Measurements from ENCODE around the gene KCNAB2. TPM values are rescaled to one million over a fixed set of nuclear protein-coding genes. Genes with fewer than 3 reads are reported as not detected.
"Not testable (repeated sequence)": the region's sequence is repeated elsewhere in the genome, so short reads cannot be mapped to it uniquely, and the experiment has no call there.

The KCNAB2 gene
- polyA plus RNA-seq, 2 donors, result 2.2 to 2.8 TPM

DNA sequence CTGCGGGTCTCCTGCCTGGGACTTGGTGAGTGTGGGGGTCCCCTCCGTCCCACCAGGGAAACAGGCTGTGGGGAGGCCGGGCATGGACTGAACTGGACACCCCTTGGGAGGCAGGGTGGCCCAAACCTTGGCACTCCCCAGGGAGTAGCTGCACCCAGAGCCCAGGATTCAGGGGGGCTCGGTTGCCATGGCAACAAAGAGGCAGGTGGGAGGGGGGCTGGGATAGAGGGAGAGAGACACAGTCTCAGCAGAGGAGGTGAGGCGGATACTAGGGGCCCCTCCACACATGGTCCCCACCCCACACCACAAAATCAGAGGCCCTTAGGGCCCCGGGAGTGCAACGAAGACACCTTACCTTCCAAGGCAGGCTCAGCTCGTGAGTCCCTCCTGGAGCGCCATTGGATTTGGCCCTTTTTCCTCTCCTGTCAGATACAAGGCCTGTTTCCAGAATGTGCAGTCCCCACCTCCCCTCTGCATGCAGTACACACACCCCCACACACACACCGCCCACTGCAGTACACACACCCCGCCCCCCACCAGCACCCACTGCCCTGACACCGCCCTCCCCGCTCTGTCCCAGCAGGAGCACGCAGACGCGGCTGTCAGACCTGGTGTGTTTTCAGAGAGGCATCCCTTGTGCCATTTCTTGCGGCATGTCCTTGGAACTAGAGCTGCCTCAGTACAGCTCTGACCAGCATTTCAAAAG lies 27.2 kb downstream of the KCNAB2 start:
- no peaks in the 10 kb centered on the region for H3K4me1 ChIP-seq (ENCODE audit: control insufficient read depth in 2 of 2, insufficient read depth in 2 of 2, low read length in 1 of 2)
- H3K9me3 ChIP-seq (ENCODE audit: control insufficient read depth in 2 of 2, insufficient read depth in 1 of 2, low read depth in 1 of 2, low read length in 1 of 2), result peaks cover 0 to 2% of the 10 kb centered on the region in 2 donors
- no peaks in the 10 kb centered on the region for H3K27me3 ChIP-seq (ENCODE audit: control insufficient read depth in 1 of 2, insufficient read depth in 2 of 2, low read length in 2 of 2)
- no peaks in the 10 kb centered on the region for H3K36me3 ChIP-seq (ENCODE audit: control insufficient read depth in 2 of 2, insufficient read depth in 2 of 2, low read length in 1 of 2)
- H3K27ac ChIP-seq (ENCODE audit: low read depth in 2 of 2, low read length in 1 of 2), result no peak overlapping the region
- WGBS, 2 donors, result 89 to 91% methylated on average over 17 of the region's 17 CpGs
- H3K4me3 ChIP-seq (ENCODE audit: low read depth in 1 of 2, low read length in 2 of 2), result no peak overlapping the region

DNA sequence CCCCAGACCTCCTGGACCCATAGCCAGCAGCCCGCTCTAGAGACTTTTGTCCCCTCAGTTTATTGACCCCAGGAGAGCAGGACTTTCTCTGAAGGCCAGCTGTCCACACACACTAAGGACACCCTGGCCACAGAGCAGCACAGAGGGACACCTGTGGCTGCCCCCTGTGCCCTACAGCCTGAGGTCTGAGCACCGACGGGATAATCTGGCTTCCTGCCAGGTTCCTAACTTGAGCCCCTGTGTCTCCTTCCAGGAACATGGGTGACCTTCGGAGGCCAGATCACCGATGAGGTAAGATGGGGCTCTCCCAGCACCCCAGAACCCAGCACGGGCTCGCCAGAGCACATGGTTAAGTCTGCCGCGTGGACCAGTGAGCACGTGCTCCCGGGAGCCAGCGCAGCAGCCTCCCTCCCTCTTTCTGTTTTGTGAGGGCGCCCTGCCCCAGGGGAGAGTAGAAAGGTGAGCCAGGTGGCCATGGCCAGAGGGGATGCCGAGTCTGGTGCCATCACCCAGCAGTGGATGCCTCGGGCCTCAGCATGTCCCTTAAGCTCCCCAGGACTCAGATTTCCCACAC lies 27.9 kb downstream of the KCNAB2 start:
- H3K27me3 ChIP-seq (ENCODE audit: control insufficient read depth in 1 of 2, insufficient read depth in 2 of 2, low read length in 2 of 2), result no peaks in the 10 kb centered on the region
- no peaks in the 10 kb centered on the region for H3K36me3 ChIP-seq (ENCODE audit: control insufficient read depth in 2 of 2, insufficient read depth in 2 of 2, low read length in 1 of 2)
- WGBS, 2 donors, result 84 to 89% methylated on average over 15 of the region's 15 CpGs
- no peak overlapping the region for H3K27ac ChIP-seq (ENCODE audit: low read depth in 2 of 2, low read length in 1 of 2)
- H3K4me3 ChIP-seq (ENCODE audit: low read depth in 1 of 2, low read length in 2 of 2), result no peak overlapping the region
- no peaks in the 10 kb centered on the region for H3K4me1 ChIP-seq (ENCODE audit: control insufficient read depth in 2 of 2, insufficient read depth in 2 of 2, low read length in 1 of 2)
- peaks cover 0 to 2% of the 10 kb centered on the region in 2 donors for H3K9me3 ChIP-seq (ENCODE audit: control insufficient read depth in 2 of 2, insufficient read depth in 1 of 2, low read depth in 1 of 2, low read length in 1 of 2)

DNA sequence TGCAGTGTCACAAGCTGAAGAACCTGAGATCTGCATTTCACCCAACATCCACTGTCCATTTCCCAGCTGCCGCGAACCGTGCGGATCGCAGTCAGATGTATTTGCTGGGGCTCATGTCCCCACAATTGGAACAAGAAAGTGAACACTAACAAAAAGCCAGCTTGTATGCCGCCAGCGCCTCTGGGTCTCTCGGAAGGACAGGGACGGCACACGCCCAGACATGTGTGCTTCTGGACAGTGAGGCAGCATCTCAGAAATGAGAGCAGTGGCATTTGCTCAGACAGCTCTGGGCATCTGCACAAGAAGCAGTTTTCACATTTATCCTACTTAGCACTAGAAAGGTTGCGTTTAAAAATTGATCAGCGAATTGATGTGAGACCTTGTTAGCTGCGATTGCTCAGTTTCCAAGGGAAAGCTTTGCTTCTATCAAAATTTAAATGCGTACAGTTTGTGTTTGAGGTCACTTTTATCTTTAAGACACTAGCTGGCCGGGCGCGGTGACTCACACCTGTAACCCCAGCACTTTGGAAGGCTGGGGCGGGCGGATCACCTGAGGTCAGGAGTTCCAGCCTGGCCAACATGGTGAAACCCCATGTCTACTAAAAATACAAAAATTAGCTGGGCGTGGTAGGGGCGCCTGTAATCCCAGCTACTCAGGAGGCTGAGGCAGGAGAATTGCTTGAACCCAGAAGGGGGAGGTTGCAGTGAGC lies 28.7 kb downstream of the KCNAB2 start:
- no peaks in the 10 kb centered on the region for H3K4me1 ChIP-seq (ENCODE audit: control insufficient read depth in 2 of 2, insufficient read depth in 2 of 2, low read length in 1 of 2)
- no peaks in the 10 kb centered on the region for H3K36me3 ChIP-seq (ENCODE audit: control insufficient read depth in 2 of 2, insufficient read depth in 2 of 2, low read length in 1 of 2)
- WGBS, 2 donors, result 87 to 91% methylated on average over 21 of the region's 21 CpGs
- no peaks in the 10 kb centered on the region for H3K27me3 ChIP-seq (ENCODE audit: control insufficient read depth in 1 of 2, insufficient read depth in 2 of 2, low read length in 2 of 2)
- no peak overlapping the region for H3K27ac ChIP-seq (ENCODE audit: low read depth in 2 of 2, low read length in 1 of 2)
- H3K4me3 ChIP-seq (ENCODE audit: low read depth in 1 of 2, low read length in 2 of 2), result no peak overlapping the region
- peaks cover 0 to 2% of the 10 kb centered on the region in 2 donors for H3K9me3 ChIP-seq (ENCODE audit: control insufficient read depth in 2 of 2, insufficient read depth in 1 of 2, low read depth in 1 of 2, low read length in 1 of 2)

DNA sequence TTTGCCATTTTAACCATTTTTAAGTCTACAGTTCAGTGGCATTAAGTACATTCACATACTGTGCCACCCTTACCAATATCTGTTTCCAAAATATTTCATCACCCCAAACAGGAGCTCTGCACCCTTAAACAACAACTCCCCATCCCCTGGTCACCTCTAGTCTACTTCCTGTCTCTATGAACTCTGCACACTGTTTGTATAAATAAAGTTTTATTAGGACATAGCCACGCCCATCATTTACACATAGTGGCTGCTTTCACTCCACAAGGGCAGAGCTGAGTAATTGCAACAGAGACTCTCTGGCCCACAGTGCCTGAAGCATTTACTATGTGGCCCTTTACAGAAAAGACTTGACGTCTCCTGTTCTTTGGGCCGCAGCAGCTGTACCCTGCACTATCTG lies 30.1 kb downstream of the KCNAB2 start:
- Histone ChIP-seq H3K4me3 (ENCODE audit: low read depth in 1 of 2, low read length in 2 of 2) (no peak overlapping the region), H3K27ac (ENCODE audit: low read depth in 2 of 2, low read length in 1 of 2) (no peak overlapping the region), H3K27me3 (ENCODE audit: control insufficient read depth in 1 of 2, insufficient read depth in 2 of 2, low read length in 2 of 2) (no peaks in the 10 kb centered on the region), H3K36me3 (ENCODE audit: control insufficient read depth in 2 of 2, insufficient read depth in 2 of 2, low read length in 1 of 2) (no peaks in the 10 kb centered on the region), H3K9me3 (ENCODE audit: control insufficient read depth in 2 of 2, insufficient read depth in 1 of 2, low read depth in 1 of 2, low read length in 1 of 2) (peaks cover 0 to 2% of the 10 kb centered on the region in 2 donors), H3K4me1 (ENCODE audit: control insufficient read depth in 2 of 2, insufficient read depth in 2 of 2, low read length in 1 of 2) (no peaks in the 10 kb centered on the region)
- 95 to 96% methylated on average over 3 of the region's 3 CpGs for WGBS, 2 donors

DNA sequence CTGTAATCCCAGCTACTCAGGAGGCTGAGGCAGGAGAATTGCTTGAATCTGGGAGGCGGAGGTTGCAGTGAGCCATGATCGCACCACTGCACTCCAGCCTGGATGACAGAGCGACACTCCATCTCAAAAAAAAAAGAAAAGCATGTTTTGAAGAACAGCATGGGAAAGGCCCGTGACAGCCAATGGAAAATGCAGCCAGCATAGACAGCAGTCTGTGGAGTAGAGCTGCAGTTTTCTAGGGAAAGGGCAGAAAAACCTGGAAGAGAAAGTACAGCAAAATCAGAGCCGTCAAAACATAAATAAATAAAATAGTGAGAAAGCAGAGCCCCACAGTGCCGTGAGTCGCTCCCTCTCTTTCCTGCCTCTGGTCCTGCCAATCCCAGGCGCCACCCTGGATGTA lies 31.4 kb downstream of the KCNAB2 start:
- H3K4me1 ChIP-seq (ENCODE audit: control insufficient read depth in 2 of 2, insufficient read depth in 2 of 2, low read length in 1 of 2); H3K27ac ChIP-seq (ENCODE audit: low read depth in 2 of 2, low read length in 1 of 2); H3K27me3 ChIP-seq (ENCODE audit: control insufficient read depth in 1 of 2, insufficient read depth in 2 of 2, low read length in 2 of 2); H3K9me3 ChIP-seq (ENCODE audit: control insufficient read depth in 2 of 2, insufficient read depth in 1 of 2, low read depth in 1 of 2, low read length in 1 of 2); H3K4me3 ChIP-seq (ENCODE audit: low read depth in 1 of 2, low read length in 2 of 2); H3K36me3 ChIP-seq (ENCODE audit: control insufficient read depth in 2 of 2, insufficient read depth in 2 of 2, low read length in 1 of 2): not testable (repeated sequence)
- 84 to 89% methylated on average over 8 of the region's 8 CpGs for WGBS, 2 donors

DNA sequence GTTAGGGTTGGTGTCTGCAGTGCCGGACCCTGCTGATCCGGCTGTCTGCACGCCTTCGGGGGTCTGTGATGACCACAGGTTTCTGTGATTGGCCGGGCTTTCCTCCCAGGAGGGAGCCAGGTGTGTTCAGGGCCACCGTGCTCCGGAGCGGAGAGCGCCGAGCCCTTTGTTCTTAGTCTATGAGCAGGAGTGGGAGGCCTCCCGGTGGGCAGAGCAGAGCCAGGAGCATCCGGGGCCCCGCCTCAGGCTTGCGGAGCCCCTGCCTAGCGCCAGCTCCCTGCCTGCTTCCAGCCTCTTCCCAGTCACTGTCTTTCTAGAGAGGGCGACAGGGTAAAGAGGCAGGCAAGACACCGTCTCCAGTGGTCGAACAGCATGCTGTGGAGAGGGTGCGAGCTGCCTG lies 31.8 kb downstream of the KCNAB2 start:
- Histone ChIP-seq H3K4me3 (ENCODE audit: low read depth in 1 of 2, low read length in 2 of 2) (no peak overlapping the region), H3K4me1 (ENCODE audit: control insufficient read depth in 2 of 2, insufficient read depth in 2 of 2, low read length in 1 of 2) (no peaks in the 10 kb centered on the region), H3K9me3 (ENCODE audit: control insufficient read depth in 2 of 2, insufficient read depth in 1 of 2, low read depth in 1 of 2, low read length in 1 of 2) (no peaks in the 10 kb centered on the region), H3K36me3 (ENCODE audit: control insufficient read depth in 2 of 2, insufficient read depth in 2 of 2, low read length in 1 of 2) (no peaks in the 10 kb centered on the region), H3K27ac (ENCODE audit: low read depth in 2 of 2, low read length in 1 of 2) (no peak overlapping the region), H3K27me3 (ENCODE audit: control insufficient read depth in 1 of 2, insufficient read depth in 2 of 2, low read length in 2 of 2) (no peaks in the 10 kb centered on the region)
- WGBS, 2 donors, result 72 to 82% methylated on average over 19 of the region's 19 CpGs

DNA sequence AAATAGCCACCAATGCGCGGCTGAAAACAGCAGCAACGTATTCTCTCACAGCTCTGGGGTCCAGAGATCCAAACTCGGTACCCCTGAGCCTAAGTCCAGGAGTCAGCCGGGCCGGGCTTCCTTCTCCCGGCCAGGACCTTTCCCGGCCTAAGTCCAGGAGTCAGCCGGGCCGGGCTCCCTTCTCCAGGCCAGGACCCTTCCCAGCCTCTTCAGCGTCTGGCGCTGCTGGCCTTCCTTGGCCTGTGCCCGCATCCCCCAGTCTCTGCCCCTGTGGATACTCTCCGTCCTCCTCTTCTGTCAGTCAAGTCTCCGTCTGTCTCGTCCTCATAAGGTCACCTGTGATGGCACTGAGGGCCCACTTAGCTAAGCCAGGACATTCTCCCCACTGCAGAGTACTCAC lies 32.2 kb downstream of the KCNAB2 start:
- Histone ChIP-seq H3K4me1 (ENCODE audit: control insufficient read depth in 2 of 2, insufficient read depth in 2 of 2, low read length in 1 of 2) (no peaks in the 10 kb centered on the region), H3K36me3 (ENCODE audit: control insufficient read depth in 2 of 2, insufficient read depth in 2 of 2, low read length in 1 of 2) (no peaks in the 10 kb centered on the region), H3K27ac (ENCODE audit: low read depth in 2 of 2, low read length in 1 of 2) (no peak overlapping the region), H3K9me3 (ENCODE audit: control insufficient read depth in 2 of 2, insufficient read depth in 1 of 2, low read depth in 1 of 2, low read length in 1 of 2) (no peaks in the 10 kb centered on the region), H3K4me3 (ENCODE audit: low read depth in 1 of 2, low read length in 2 of 2) (no peak overlapping the region), H3K27me3 (ENCODE audit: control insufficient read depth in 1 of 2, insufficient read depth in 2 of 2, low read length in 2 of 2) (no peaks in the 10 kb centered on the region)
- 95 to 97% methylated on average over 16 of the region's 16 CpGs for WGBS, 2 donors

DNA sequence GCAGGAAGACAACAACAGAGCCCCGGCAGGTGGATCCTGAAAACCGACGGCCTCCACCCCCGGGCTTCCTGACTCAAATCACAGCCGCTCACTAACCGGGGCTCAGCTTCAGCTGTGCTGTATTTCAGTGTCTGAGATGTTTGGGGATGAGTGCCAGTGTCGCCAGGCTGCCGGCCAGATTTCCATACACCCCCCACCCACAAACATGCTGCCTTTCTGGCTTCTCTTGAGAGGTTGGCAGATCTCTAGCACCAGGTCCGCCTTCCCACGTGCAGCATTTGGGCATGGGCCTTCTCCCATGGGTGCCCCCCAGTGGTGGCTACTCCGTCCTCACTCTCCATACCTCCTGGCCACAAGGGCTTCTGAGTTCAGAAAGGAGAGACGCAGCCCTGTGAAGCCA lies 34.8 kb downstream of the KCNAB2 start:
- peaks cover 0 to 4% of the 10 kb centered on the region in 2 donors for H3K4me1 ChIP-seq (ENCODE audit: control insufficient read depth in 2 of 2, insufficient read depth in 2 of 2, low read length in 1 of 2)
- 48 to 53% methylated on average over 12 of the region's 12 CpGs for WGBS, 2 donors
- no peaks in the 10 kb centered on the region for H3K36me3 ChIP-seq (ENCODE audit: control insufficient read depth in 2 of 2, insufficient read depth in 2 of 2, low read length in 1 of 2)
- H3K27me3 ChIP-seq (ENCODE audit: control insufficient read depth in 1 of 2, insufficient read depth in 2 of 2, low read length in 2 of 2), result no peaks in the 10 kb centered on the region
- H3K9me3 ChIP-seq (ENCODE audit: control insufficient read depth in 2 of 2, insufficient read depth in 1 of 2, low read depth in 1 of 2, low read length in 1 of 2), result no peaks in the 10 kb centered on the region
- no peak overlapping the region for H3K27ac ChIP-seq (ENCODE audit: low read depth in 2 of 2, low read length in 1 of 2)
- no peak overlapping the region for H3K4me3 ChIP-seq (ENCODE audit: low read depth in 1 of 2, low read length in 2 of 2)

DNA sequence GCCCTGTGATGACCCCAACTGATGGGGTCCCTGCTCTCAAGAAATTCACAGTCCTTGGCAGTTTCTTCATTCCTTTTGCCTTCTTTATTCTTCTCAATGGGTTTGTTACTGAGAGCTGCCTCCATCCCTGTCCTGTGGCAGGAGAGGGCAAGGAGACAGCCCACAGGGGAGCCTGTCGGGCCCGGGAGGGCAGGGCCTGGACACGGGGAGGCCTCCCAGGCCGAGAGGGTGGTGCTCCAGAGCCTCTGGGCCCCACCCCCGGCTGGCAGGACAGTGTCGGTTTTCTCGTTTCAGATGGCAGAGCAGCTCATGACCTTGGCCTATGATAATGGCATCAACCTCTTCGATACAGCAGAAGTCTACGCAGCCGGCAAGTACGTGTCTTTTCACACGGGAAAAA lies 36.2 kb downstream of the KCNAB2 start:
- no peaks in the 10 kb centered on the region for H3K27me3 ChIP-seq (ENCODE audit: control insufficient read depth in 1 of 2, insufficient read depth in 2 of 2, low read length in 2 of 2)
- 78 to 81% methylated on average over 12 of the region's 12 CpGs for WGBS, 2 donors
- H3K9me3 ChIP-seq (ENCODE audit: control insufficient read depth in 2 of 2, insufficient read depth in 1 of 2, low read depth in 1 of 2, low read length in 1 of 2), result no peaks in the 10 kb centered on the region
- no peak overlapping the region for H3K27ac ChIP-seq (ENCODE audit: low read depth in 2 of 2, low read length in 1 of 2)
- H3K4me3 ChIP-seq (ENCODE audit: low read depth in 1 of 2, low read length in 2 of 2), result no peak overlapping the region
- peaks cover 0 to 4% of the 10 kb centered on the region in 2 donors for H3K4me1 ChIP-seq (ENCODE audit: control insufficient read depth in 2 of 2, insufficient read depth in 2 of 2, low read length in 1 of 2)
- H3K36me3 ChIP-seq (ENCODE audit: control insufficient read depth in 2 of 2, insufficient read depth in 2 of 2, low read length in 1 of 2), result no peaks in the 10 kb centered on the region

Data from esophagus (tissue), 2 donors.